ENCODE measurements around the gene SSPN. TPM values are rescaled to one million over a fixed set of nuclear protein-coding genes. Genes with fewer than 3 reads are reported as not detected.

The SSPN gene
- total RNA-seq, 1 donor from 2014 or later, result 1.7 TPM

DNA sequence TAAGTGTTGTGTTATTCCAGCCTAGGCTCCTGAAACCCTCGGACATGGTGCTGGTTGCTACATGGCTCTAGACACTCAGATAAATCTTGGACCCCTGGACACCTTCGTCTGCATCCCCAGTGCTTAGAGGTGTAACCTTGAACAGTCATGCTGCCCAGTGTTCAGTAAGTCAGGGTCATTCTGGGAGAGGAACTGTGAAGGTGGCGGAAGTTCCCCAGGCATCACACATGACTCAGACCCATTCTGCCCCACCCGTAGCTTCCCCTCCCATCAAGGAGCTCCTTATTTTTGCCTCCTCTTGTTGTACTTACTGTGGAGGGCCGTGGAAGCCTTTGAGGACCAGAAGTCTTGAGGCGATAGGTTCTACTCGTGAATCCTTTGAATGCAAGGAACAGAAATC lies 18.1 kb upstream of the SSPN start:
- Histone ChIP-seq H3K27me3 (ENCODE audit: control insufficient read depth, insufficient read depth, low read length) (peaks cover 2% of the 10 kb centered on the region), H3K36me3 (ENCODE audit: control insufficient read depth, insufficient read depth, low read length) (no peaks in the 10 kb centered on the region), H3K4me3 (ENCODE audit: low read depth, low read length) (no peak overlapping the region)
- TF ChIP-seq, protein P1, sequence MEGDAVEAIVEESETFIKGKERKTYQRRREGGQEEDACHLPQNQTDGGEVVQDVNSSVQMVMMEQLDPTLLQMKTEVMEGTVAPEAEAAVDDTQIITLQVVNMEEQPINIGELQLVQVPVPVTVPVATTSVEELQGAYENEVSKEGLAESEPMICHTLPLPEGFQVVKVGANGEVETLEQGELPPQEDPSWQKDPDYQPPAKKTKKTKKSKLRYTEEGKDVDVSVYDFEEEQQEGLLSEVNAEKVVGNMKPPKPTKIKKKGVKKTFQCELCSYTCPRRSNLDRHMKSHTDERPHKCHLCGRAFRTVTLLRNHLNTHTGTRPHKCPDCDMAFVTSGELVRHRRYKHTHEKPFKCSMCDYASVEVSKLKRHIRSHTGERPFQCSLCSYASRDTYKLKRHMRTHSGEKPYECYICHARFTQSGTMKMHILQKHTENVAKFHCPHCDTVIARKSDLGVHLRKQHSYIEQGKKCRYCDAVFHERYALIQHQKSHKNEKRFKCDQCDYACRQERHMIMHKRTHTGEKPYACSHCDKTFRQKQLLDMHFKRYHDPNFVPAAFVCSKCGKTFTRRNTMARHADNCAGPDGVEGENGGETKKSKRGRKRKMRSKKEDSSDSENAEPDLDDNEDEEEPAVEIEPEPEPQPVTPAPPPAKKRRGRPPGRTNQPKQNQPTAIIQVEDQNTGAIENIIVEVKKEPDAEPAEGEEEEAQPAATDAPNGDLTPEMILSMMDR (IDR thresholded peaks at IDR 0.05; ENCODE audit: insufficient read depth, low read length, poor library complexity, severe bottlenecking), result no peak
- DNase-seq (ENCODE audit: low read depth), result no peak

DNA sequence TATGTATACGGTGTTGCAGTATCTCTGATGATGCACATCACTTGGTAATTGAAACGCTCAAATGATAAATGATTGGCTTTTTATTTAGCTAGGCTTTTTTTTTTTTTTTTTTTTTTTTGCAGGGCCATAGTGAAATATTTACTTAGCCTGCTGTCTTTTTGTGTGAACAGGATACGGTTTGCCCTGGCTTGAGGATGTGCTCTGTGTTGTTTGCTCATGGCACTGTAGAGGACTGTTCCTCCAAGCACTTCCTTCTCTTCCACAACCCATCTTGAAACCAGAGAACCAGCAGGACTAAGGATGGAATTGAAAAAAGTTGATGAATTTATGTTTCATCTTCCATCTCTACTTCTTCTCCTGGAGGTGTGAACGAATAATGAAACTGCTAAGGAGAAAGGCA lies 15.5 kb upstream of the SSPN start:
- DNase-seq (ENCODE audit: low read depth), result no peak
- H3K4me3 ChIP-seq (ENCODE audit: low read depth, low read length), result no peak overlapping the region
- TF ChIP-seq, protein P1 (IDR thresholded peaks at IDR 0.05; ENCODE audit: insufficient read depth, low read length, poor library complexity, severe bottlenecking), result no peak
- H3K36me3 ChIP-seq (ENCODE audit: control insufficient read depth, insufficient read depth, low read length), result no peaks in the 10 kb centered on the region
- H3K27me3 ChIP-seq (ENCODE audit: control insufficient read depth, insufficient read depth, low read length), result peaks cover 2% of the 10 kb centered on the region

DNA sequence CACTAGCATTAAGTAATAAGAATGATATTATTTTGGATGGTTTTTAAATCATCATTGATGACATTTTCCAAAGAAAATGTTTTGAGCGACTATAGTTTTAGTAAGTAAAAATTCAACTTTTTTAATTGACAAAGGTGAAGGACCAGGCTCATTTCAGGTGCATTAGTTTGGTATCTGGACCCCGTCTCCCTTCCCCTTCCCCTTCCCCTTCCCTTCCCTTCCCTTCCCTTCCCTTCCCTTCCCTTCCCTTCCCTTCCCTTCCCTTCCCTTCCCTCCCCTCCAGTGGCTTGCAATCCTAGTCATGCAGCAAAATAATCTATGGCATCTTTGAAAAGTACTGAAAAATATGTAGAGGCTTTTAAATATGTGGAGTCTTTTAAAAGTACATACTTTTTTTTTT lies 13.0 kb upstream of the SSPN start:
- TF ChIP-seq, protein P1 (IDR thresholded peaks at IDR 0.05; ENCODE audit: insufficient read depth, low read length, poor library complexity, severe bottlenecking), result no peak
- Histone ChIP-seq H3K27me3 (ENCODE audit: control insufficient read depth, insufficient read depth, low read length) (peaks cover 2% of the 10 kb centered on the region), H3K4me3 (ENCODE audit: low read depth, low read length) (no peak overlapping the region), H3K36me3 (ENCODE audit: control insufficient read depth, insufficient read depth, low read length) (no peaks in the 10 kb centered on the region)
- no peak for DNase-seq (ENCODE audit: low read depth)

DNA sequence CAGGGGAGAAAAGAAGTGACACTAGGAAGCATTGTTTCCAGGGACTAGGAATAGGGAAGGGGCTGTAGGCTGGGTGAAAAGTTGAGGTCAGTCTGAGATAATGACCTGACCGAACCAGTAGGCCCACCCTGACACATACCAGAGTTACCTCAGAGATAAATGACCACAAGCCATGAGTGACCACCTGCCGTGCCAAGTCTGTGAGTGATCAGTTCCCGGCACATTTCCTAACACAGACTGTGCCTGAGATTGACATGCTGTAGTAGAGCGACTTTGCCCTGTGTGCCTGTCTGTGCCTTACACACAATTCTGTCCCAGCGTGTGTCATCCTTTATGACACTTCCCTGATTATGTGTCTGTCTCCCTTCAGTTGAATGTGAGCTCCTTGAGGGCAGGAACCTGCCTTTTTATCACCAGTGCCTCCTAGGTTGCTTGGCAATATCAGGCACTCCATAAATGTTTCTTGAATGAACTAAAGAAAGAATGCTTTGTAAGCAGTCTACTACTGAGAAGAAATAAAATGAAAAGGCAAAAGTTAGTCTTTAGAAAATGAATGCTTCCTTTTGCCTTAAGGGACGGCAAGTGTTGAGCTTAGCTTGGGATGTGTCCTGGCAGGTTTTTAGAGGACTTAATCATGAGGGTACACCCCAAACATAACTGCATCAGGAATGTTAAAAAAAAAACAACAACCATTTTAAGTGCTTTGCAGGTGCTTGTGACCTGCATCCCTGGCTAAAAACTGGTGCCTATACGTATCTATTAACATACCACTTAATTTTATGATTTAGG lies 9.6 kb upstream of the SSPN start:
- Histone ChIP-seq H3K36me3 (ENCODE audit: control insufficient read depth, insufficient read depth, low read length) (no peaks in the 10 kb centered on the region), H3K27me3 (ENCODE audit: control insufficient read depth, insufficient read depth, low read length) (no peaks in the 10 kb centered on the region), H3K4me3 (ENCODE audit: low read depth, low read length) (no peak overlapping the region)
- DNase-seq (ENCODE audit: low read depth), result no peak
- TF ChIP-seq, protein P1 (IDR thresholded peaks at IDR 0.05; ENCODE audit: insufficient read depth, low read length, poor library complexity, severe bottlenecking), result no peak

DNA sequence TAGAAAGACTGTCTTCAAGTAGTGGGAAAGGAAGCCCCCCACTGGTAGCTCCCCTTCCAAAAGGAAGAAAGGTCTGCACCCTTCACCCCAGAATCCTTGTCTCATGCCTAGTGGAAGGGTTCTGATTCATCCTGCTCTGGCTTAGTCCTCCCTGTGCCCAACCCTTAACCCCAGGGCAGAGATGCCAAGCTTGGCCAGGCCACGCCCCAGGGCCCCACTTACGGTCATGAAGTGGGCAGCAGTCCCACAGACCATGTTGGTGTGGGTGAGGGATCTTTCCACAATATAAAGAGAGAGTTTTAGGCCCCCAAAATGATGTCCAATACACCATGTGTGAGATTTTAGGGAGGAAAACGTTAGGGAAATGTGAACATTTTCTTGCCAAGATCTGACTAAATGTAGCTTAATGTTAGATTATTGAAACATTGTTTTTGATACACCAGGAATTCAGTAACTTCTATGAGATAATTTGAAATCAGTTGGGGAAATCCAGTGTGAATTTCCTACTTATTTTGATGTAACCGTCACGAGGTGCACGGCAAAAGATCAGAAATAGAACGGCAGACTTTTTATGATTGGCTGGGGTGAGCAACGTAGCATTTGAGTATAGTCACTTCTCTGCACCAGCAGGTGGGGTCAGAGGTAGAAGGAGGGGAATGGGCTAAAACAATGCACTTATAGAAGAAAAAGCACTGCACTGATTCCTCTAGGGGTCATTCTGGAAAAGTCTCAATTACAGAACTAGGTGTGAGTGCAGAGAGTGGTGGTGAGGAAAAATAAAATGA lies 8.2 kb upstream of the SSPN start:
- Histone ChIP-seq H3K4me3 (ENCODE audit: low read depth, low read length) (no peak overlapping the region), H3K36me3 (ENCODE audit: control insufficient read depth, insufficient read depth, low read length) (no peaks in the 10 kb centered on the region), H3K27me3 (ENCODE audit: control insufficient read depth, insufficient read depth, low read length) (no peaks in the 10 kb centered on the region)
- DNase-seq (ENCODE audit: low read depth), result no peak
- TF ChIP-seq, protein P1 (IDR thresholded peaks at IDR 0.05; ENCODE audit: insufficient read depth, low read length, poor library complexity, severe bottlenecking), result no peak

All from kidney epithelial cell (primary cell).